Heart right ventricle (tissue), 16 donors: Measurements from ENCODE around the gene BPIFB6. TPM values are rescaled to one million over a fixed set of nuclear protein-coding genes. Genes with fewer than 3 reads are reported as not detected.

ENCODE experiments used
- ATAC-seq, 8 donors: fragments of 200-7000 bp; cut with Tn5 transposase; one replicate each; pipeline ENCODE4 v1.9.1; 2020; ENCODE audit warnings: mild to moderate bottlenecking in 8 of 8, moderate library complexity in 8 of 8, moderate number of reproducible peaks in 1 of 8
- DNase-seq, 2 donors: peaks; one replicate each; pipeline ENCODE4 v3.0.0-alpha.2; 2020
- H3K27ac ChIP-seq, 10 donors: fragments of 200-600 bp; sonication (generic) in 2 of 10; one replicate each; pipeline versions ENCODE4 v1.5.0 to v1.8.0; 2020 to 2022; ENCODE audit warnings: mild to moderate bottlenecking in 3 of 10
- H3K27me3 ChIP-seq, 7 donors: fragments of 200-600 bp; one replicate each; pipeline ENCODE4 v1.8.0; 2021 to 2022; ENCODE audit warnings: mild to moderate bottlenecking in 2 of 7
- H3K36me3 ChIP-seq, 9 donors: fragments of 200-600 bp; sonication (generic) in 1 of 9; one replicate each; pipeline versions ENCODE4 v1.5.0 to v1.8.0; 2020 to 2022; ENCODE audit warnings: mild to moderate bottlenecking in 2 of 9
- H3K4me1 ChIP-seq, 9 donors: fragments of 200-600 bp; sonication (generic) in 1 of 9; one replicate each; pipeline versions ENCODE4 v1.5.0 to v1.8.0; 2020 to 2022; ENCODE audit warnings: mild to moderate bottlenecking in 4 of 9
- H3K4me3 ChIP-seq, 10 donors: fragments of 200-600 bp; sonication (generic) in 2 of 10; one replicate each; pipeline versions ENCODE4 v1.5.0 to v1.8.0; 2020 to 2022; ENCODE audit warnings: mild to moderate bottlenecking in 7 of 10, moderate library complexity in 2 of 10
- H3K9me3 ChIP-seq, 11 donors: fragments of 200-600 bp in 10 of 11; sonication (generic) in 2 of 11; one replicate each; pipeline versions ENCODE4 v1.5.0 to v1.8.0; 2013 to 2022; ENCODE audit warnings: mild to moderate bottlenecking in 2 of 11, control low read depth in 1 of 11, moderate library complexity in 1 of 11
- WGBS, 2 donors: extraction: QIAGEN DNeasy Blood & Tissue Kit; methylation state at CpG; one replicate each; pipeline ENCODE4 v1.1.7; 2013; ENCODE audit warnings: inconsistent platforms in 1 of 2; 5-methylcytosine and 5-hydroxymethylcytosine counted together
- intact Hi-C, 10 donors: fragments of 100-400 bp; cut with DNase I; formaldehyde crosslinking; loops; one replicate each; pipeline versions ENCODE4 v1.11.1 to v1.14.2; 2022
- polyA plus RNA-seq, 2 donors: library from polyadenylated mRNA; stranded (reverse); fragments of 200-250 nt; gene quantifications; one replicate each; pipeline ENCODE4 v1.2.3, GENCODE V29; 2013
- total RNA-seq, 10 donors: library from RNA; stranded (reverse); fragmentation: NEBNext Ultra II Directional in 3 of 10; extraction: Animal tissue kit (Norgen Biotek cat#: 25700) in 3 of 10; gene quantifications; one replicate each; pipeline versions ENCODE4 v1.2.1 to v1.2.4, GENCODE V29; 2021 to 2023
- TF ChIP-seq, protein P1 (sequence below), 9 donors: fragments of 200-600 bp; sonication (generic) in 2 of 9; IDR thresholded peaks; one replicate each; pipeline versions ENCODE4 v1.5.0 to v1.8.0; 2021 to 2022; ENCODE audit warnings: antibody characterized with exemption in 9 of 9, mild to moderate bottlenecking in 5 of 9, moderate library complexity in 1 of 9
- donor health status: Arrhythmogenic right ventricular cardiomyopathy.
- donor health status: ischemic (EF 13 %, LVEDD 7.1; RV severe dilation, severe dysfunction).
- donor health status: healthy with polysubstance abuse.
- donor health status: DM: no; HTN: yes; CAD: no.
- donor health status: DM: no; HTN: no; CAD: no.
- donor health status: ischemic (EF 25% LVEDD 6.9; RV normal size, moderate dysfunction).
- donor health status: ischemic (EF 25% LVEDD 5.7; RV mildly dilated, moderate dysfunction).
- donor health status: healthy.
- donor health status: DM: yes; HTN: yes; CAD: no.
- donor health status: Ischemic cardiomyopathy.
- donor health status: ischemic (EF 35%, LVEDD 5.7; RV mildly dilated, moderate dysfunction).
- donor health status: nonischemic (EF 11% LVEDD 7.7; RV severe dilation, severe dysfunction).
- donor health status: DM: yes; HTN: yes; CAD: no.
- donor health status: PGD.
- donor health status: ischemic (EF 29% LVEDD 5.4; RV normal size, mild dysfunction).
- donor health status: nonischemic (EF 23%, LVEDD 6.1; RV moderate dilation, normal function).

The BPIFB6 gene
- total and polyA plus RNA-seq, 12 donors = not detected

DNA sequence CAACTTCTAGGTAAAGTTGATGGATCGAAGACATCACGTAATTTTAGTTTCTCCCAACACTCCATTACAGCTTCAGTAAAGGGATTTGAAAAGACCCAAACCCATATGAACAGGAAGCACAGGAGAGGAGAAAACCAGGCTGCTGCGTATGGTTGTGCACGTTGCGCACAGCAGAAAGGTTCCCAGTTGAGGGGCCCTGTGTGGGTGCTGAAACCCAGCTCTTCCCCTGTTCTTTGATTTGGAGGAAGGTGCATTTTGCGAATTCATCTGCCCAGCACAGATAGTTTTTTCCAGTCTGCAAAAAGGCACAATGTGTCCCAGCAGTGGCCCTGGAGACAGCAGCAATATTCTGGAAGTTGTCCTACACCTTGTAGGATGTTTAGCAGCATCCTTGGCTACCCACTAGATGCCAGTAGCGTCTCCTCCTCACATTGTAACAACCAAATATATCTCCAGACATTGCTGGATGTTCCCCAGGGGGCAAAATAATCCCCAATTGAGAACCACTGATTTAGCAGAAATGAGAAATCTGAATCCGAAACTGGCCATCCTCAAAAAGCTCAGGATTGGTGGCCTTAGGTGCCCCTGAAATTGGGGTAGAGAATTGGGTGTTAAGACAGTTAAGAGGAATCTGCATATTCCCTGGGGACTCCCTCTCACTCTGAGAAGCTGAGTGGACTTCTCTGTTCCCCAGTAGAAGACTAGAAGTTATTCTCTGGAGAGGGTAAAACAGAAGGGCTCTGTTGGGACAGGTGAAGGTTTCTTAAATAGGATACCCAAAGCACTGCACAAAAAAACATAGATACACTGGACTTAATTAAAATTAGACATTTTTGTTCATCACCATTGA is 39.4 kb upstream of the BPIFB6 start:
- intact Hi-C loops = no loop called here
- DNase-seq = no peak

DNA sequence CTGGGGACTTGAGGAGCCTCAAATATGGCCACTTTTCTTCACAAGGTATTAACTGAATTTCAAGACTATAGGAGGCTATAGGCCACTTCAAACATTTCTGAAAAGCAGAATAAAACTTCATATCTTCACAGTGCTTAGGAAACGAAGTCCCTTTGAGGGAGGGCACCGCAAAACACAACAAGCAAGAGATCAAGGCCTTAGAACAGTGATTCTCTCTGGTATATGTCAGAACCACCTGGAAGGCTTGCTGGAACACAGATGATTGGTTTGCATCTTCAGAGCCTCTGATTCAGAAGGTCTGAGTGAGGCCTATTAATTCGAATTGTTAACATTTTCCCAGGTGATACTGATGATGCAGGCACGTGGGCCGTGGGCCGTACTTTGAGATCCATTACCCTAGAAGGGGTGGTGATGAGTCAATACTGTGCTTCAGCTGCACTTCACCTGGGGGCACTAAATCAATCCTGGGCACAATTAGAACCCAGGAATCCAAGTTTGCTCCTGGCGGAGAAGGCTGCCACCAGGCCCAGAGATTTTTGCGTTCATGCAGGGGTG is 37.9 kb upstream of the BPIFB6 start:
- DNase-seq (no peak), ATAC-seq (no peak)
- 80 to 84% methylated on average over 8 of the region's 8 CpGs for WGBS, 2 donors
- intact Hi-C loops = no loop called here
- no peaks in the 10 kb centered on the region for H3K27me3 ChIP-seq
- H3K36me3 ChIP-seq = no peaks in the 10 kb centered on the region
- no peak overlapping the region for H3K4me3 ChIP-seq
- H3K27ac ChIP-seq = no peak overlapping the region
- no peaks in the 10 kb centered on the region for H3K4me1 ChIP-seq
- TF ChIP-seq, protein P1, sequence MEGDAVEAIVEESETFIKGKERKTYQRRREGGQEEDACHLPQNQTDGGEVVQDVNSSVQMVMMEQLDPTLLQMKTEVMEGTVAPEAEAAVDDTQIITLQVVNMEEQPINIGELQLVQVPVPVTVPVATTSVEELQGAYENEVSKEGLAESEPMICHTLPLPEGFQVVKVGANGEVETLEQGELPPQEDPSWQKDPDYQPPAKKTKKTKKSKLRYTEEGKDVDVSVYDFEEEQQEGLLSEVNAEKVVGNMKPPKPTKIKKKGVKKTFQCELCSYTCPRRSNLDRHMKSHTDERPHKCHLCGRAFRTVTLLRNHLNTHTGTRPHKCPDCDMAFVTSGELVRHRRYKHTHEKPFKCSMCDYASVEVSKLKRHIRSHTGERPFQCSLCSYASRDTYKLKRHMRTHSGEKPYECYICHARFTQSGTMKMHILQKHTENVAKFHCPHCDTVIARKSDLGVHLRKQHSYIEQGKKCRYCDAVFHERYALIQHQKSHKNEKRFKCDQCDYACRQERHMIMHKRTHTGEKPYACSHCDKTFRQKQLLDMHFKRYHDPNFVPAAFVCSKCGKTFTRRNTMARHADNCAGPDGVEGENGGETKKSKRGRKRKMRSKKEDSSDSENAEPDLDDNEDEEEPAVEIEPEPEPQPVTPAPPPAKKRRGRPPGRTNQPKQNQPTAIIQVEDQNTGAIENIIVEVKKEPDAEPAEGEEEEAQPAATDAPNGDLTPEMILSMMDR (IDR thresholded peaks at IDR 0.05) = no peak
- H3K9me3 ChIP-seq = peaks cover 0 to 13% (median 3%) of the 10 kb centered on the region in 11 donors

More for the DNA sequence above, 39.4 kb upstream of the BPIFB6 start:
- TF ChIP-seq, protein P1 (IDR thresholded peaks at IDR 0.05) = no peak
- H3K27me3 ChIP-seq = no peaks in the 10 kb centered on the region
- H3K4me3 ChIP-seq = no peak overlapping the region
- no peak overlapping the region for H3K27ac ChIP-seq
- 84 to 88% methylated on average over 8 of the region's 8 CpGs for WGBS, 2 donors
- no peaks in the 10 kb centered on the region for H3K4me1 ChIP-seq
- H3K9me3 ChIP-seq = peaks cover 0 to 13% (median 3%) of the 10 kb centered on the region in 11 donors
- no peaks in the 10 kb centered on the region for H3K36me3 ChIP-seq
- no peak for ATAC-seq

DNA sequence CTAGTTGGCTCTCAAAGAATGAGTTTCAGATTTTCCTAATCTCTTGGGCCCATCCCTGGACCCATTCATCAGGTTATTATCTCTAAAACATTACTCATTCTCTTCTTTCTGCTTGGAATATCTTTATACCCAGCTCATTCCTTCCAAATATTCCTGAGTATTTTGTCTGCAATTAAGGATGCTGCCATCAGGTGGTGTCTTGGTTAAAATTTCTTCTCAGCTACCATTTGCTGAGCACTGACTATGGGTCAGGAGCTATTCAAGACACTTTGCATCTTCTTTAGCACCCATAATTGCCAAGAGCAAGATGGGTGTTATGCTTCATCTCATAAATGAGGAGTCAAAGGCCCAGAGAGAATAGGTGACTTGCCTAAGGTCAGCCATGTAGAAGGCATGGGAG is 35.6 kb upstream of the BPIFB6 start:
- intact Hi-C loops = no loop called here
- no peak overlapping the region for H3K4me3 ChIP-seq
- H3K9me3 ChIP-seq = peaks cover 0 to 13% (median 3%) of the 10 kb centered on the region in 11 donors
- no peak overlapping the region for H3K27ac ChIP-seq
- TF ChIP-seq, protein P1 (IDR thresholded peaks at IDR 0.05) = no peak
- ATAC-seq = no peak
- no peak for DNase-seq
- peaks cover 0 to 5% (median 0%) of the 10 kb centered on the region in 9 donors for H3K4me1 ChIP-seq
- H3K27me3 ChIP-seq = no peaks in the 10 kb centered on the region
- H3K36me3 ChIP-seq = no peaks in the 10 kb centered on the region

DNA sequence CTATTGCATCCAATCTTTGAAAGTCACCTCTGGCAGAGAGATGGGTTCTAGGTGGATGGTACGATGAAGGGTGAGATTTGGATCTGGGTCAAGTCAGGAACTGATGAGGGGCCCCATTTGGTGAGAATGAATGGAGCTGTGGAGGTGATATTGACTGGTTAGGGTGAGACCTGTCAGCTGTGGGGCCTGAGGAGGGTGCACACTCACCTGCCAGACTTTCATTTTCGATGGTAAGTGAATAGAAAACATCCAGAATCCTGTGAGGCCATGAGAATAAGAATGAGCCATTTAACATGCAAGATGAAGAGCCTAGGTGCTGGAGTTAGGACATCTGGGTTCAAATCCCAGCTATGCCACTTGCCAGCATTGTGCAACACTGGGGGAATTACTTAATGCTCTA is 34.0 kb upstream of the BPIFB6 start:
- Histone ChIP-seq H3K9me3 (peaks cover 0 to 13% (median 3%) of the 10 kb centered on the region in 11 donors), H3K36me3 (no peaks in the 10 kb centered on the region), H3K27ac (no peak overlapping the region), H3K4me1 (peaks cover 0 to 5% (median 0%) of the 10 kb centered on the region in 9 donors), H3K27me3 (no peaks in the 10 kb centered on the region), H3K4me3 (no peak overlapping the region)
- TF ChIP-seq, protein P1 (IDR thresholded peaks at IDR 0.05) = no peak
- intact Hi-C loops = no loop called here
- ATAC-seq = no peak
- no peak for DNase-seq
- WGBS, 2 donors = 60 to 69% methylated on average over 2 of the region's 2 CpGs
